GM21381 (cell line): ENCODE data around the gene MFSD6L.
A peak's percentile ranks its signal among the peaks of the same experiment; 100 is the strongest.
"Not testable (repeated sequence)": the region's sequence is repeated elsewhere in the genome, so short reads cannot be mapped to it uniquely, and the experiment has no call there.

Experiments used
- ATAC-seq: cut with Tn5 transposase; IDR thresholded peaks from one replicate; pipeline ENCODE4 v1.9.1; 2021; ENCODE audit warnings: mild to moderate bottlenecking, moderate library complexity; ENCODE audit not compliant: unreplicated experiment

Gene MFSD6L

GRCh38 chr17:8826808-8827435 lies 27.8 kb upstream of the MFSD6L start:
- no peak for ATAC-seq

- ATAC-seq, result no peak
Measured at GRCh38 chr17:8825802-8826201, 26.6 kb upstream of the MFSD6L start.

- no peak for ATAC-seq
Measured at GRCh38 chr17:8823279-8823678, 24.1 kb upstream of the MFSD6L start.

- ATAC-seq, result no peak
Measured at GRCh38 chr17:8822401-8823035, 23.4 kb upstream of the MFSD6L start.

- no peak for ATAC-seq
Measured at GRCh38 chr17:8821446-8822105, 22.4 kb upstream of the MFSD6L start.

GRCh38 chr17:8820311-8821010 lies 21.3 kb upstream of the MFSD6L start:
- ATAC-seq, result no peak

GRCh38 chr17:8818654-8819330 lies 19.6 kb upstream of the MFSD6L start:
- ATAC-seq, result no peak

- ATAC-seq, result no peak
Measured at GRCh38 chr17:8818047-8818446, 18.9 kb upstream of the MFSD6L start.

GRCh38 chr17:8806926-8807550 lies 7.9 kb upstream of the MFSD6L start:
- ATAC-seq, result peak; percentile 81

- peak; percentile 27 for ATAC-seq
Measured at GRCh38 chr17:8806253-8806925, 7.2 kb upstream of the MFSD6L start.

GRCh38 chr17:8805396-8805795 lies 6.2 kb upstream of the MFSD6L start:
- not testable (repeated sequence) for ATAC-seq

GRCh38 chr17:8803531-8804420 lies 4.6 kb upstream of the MFSD6L start:
- ATAC-seq, result no peak

GRCh38 chr17:8801135-8801840 lies 2.1 kb upstream of the MFSD6L start:
- ATAC-seq, result no peak

GRCh38 chr17:8800656-8801055 lies 1.5 kb upstream of the MFSD6L start:
- no peak for ATAC-seq

GRCh38 chr17:8799570-8800212 lies 526 bp upstream of the MFSD6L start:
- ATAC-seq, result no peak

- ATAC-seq, result no peak
Measured at GRCh38 chr17:8798176-8798845, 854 bp downstream of the MFSD6L start.

- ATAC-seq, result no peak
Measured at GRCh38 chr17:8797621-8798175, 1.5 kb downstream of the MFSD6L start.
